ENCODE data around the gene ZNF333.

DNA sequence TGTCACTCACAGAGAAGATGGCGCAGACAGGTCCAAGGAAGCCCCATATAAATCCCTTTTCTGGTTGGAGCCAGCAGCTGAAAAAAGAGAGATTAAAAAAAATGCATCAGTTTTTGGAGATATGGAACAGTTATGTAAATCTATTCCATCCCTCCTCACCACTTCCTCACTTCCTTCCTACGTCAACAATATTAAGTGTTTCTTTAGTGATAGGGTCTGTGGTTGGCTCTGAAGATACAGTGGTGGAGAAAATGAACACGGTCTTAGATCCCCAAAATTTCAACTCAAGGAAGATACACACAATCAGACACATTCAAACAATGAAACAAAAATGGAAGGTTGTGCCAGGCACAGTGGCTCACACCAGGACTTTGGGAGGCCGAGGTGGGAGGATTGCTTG, 57.0 kb downstream of the ZNF333 start:
- TF ChIP-seq SUZ12 (IDR thresholded peaks at IDR 0.05; ENCODE audit: extremely low read depth, insufficient read depth, insufficient read length) (no peak), ZNF274 (IDR thresholded peaks at IDR 0.05; ENCODE audit: low read depth, low read length) (no peak)
